Glutamatergic neuron (in vitro differentiated cells): Measurements from ENCODE around the gene STOM. TPM values are rescaled to one million over a fixed set of nuclear protein-coding genes. Genes with fewer than 3 reads are reported as not detected.

Source experiments
- DNase-seq: peaks from one replicate; pipeline ENCODE4 v3.0.0; 2022
- H3K27ac Mint-ChIP-seq: one replicate; pipeline ENCODE4 v1.8.0; 2020; ENCODE audit warnings: mild to moderate bottlenecking, mixed read lengths, inconsistent platforms; ENCODE audit not compliant: unreplicated experiment
- H3K27me3 Mint-ChIP-seq: one replicate; pipeline ENCODE4 v1.8.0; 2020; ENCODE audit warnings: mild to moderate bottlenecking, moderate library complexity, mixed read lengths, inconsistent platforms; ENCODE audit not compliant: unreplicated experiment
- H3K36me3 Mint-ChIP-seq: one replicate; pipeline ENCODE4 v1.8.0; 2020; ENCODE audit warnings: mild to moderate bottlenecking, mixed read lengths, inconsistent platforms; ENCODE audit not compliant: unreplicated experiment
- H3K4me1 Mint-ChIP-seq: one replicate; pipeline ENCODE4 v1.8.0; 2020; ENCODE audit warnings: mild to moderate bottlenecking, low read depth, mixed read lengths, inconsistent platforms; ENCODE audit not compliant: unreplicated experiment
- H3K4me3 Mint-ChIP-seq: one replicate; pipeline ENCODE4 v1.8.0; 2020; ENCODE audit warnings: mild to moderate bottlenecking, mixed read lengths, inconsistent platforms; ENCODE audit not compliant: unreplicated experiment
- H3K9me3 Mint-ChIP-seq: one replicate; pipeline ENCODE4 v1.8.0; 2020; ENCODE audit warnings: mild to moderate bottlenecking, moderate library complexity, mixed read lengths, inconsistent platforms; ENCODE audit not compliant: unreplicated experiment
- total RNA-seq: library from RNA; stranded (reverse); fragmentation: NEBNext Ultra II Directional; extraction: Animal tissue kit (Norgen Biotek cat#: 25700); gene quantifications from one replicate; pipeline ENCODE4 v1.2.1, GENCODE V29; 2021; ENCODE audit not compliant: unreplicated experiment
- TF ChIP-seq, protein P1 (sequence below): fragments of 200-600 bp; sonication (generic); IDR thresholded peaks from one replicate; pipeline ENCODE4 v1.5.0; 2021; ENCODE audit not compliant: partially characterized antibody, unreplicated experiment

The STOM gene
- total RNA-seq, 1 donor from 2014 or later, result 2.0 TPM

DNA sequence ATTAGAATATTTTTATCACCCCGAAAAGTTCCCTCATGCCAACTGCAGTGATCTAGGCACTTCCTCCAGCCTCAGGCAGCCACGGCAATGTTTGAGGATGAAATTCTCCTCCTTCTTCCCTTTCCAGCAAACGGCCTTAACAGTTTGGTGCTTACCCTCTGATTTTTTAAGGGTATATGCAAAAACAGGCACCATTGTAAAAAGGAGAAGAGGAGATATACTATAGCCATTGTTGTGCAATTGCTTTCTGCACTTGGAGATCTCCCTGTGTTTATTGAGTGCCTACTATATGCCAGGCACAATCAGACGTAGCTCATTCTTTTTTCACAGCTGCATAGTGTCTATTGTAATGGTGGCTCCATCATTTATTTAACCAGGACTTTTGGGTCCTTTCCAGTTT lies 72.7 kb downstream of the STOM start:
- Mint-ChIP-seq H3K27me3 (peaks cover 12% of the 10 kb centered on the region), H3K9me3 (peaks cover 4% of the 10 kb centered on the region), H3K36me3 (no peaks in the 10 kb centered on the region), H3K4me3 (no peak overlapping the region), H3K27ac (no peak overlapping the region), H3K4me1 (peaks cover 4% of the 10 kb centered on the region)
- TF ChIP-seq, protein P1, sequence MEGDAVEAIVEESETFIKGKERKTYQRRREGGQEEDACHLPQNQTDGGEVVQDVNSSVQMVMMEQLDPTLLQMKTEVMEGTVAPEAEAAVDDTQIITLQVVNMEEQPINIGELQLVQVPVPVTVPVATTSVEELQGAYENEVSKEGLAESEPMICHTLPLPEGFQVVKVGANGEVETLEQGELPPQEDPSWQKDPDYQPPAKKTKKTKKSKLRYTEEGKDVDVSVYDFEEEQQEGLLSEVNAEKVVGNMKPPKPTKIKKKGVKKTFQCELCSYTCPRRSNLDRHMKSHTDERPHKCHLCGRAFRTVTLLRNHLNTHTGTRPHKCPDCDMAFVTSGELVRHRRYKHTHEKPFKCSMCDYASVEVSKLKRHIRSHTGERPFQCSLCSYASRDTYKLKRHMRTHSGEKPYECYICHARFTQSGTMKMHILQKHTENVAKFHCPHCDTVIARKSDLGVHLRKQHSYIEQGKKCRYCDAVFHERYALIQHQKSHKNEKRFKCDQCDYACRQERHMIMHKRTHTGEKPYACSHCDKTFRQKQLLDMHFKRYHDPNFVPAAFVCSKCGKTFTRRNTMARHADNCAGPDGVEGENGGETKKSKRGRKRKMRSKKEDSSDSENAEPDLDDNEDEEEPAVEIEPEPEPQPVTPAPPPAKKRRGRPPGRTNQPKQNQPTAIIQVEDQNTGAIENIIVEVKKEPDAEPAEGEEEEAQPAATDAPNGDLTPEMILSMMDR, result no peak
- DNase-seq, result no peak

DNA sequence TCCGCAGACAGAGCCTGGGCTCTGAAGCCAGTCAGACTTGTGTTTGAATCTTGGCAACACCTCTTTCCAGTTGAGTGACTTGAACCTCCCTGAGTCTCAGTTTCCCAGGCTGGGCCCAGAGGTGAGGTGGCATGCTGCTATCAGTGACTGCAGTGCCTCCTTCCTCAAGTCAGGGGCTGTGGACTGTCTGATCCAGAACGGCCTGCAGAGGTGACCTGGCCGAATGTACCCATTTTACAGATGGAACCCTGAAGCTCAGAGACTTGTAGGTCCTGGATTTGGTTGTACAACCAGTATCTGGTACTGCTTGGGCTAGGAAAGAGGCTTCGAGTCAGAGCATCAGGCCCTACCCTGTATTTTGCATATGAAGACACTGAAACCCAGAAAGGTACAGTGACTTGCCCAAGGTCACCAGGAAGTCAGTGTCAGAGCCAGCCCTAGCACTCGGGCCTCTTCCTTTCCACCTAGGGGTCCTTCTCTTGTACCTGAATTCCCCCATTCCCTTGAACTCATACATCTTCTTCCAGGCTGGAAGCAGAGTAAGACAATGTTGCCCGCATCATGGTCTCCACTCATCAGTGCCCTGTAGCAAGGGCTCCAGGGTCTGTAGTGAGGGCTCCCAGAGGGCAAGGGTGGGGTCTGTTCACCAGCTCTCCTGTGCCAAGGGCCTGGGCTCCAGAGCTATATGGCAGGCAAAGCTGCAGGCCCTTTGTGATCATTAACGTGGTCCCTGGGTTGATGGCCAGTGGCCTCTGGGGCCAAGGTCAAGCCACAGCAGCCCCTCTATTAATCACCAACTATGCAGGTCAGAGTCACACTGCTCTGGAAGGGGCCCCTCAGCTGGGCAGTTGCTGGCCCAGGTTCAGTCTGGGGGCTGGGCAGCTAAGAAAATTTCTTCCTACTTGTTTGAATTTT lies 73.6 kb downstream of the STOM start:
- H3K27me3 Mint-ChIP-seq, result peaks cover 12% of the 10 kb centered on the region
- no peaks in the 10 kb centered on the region for H3K36me3 Mint-ChIP-seq
- no peak for DNase-seq
- peaks cover 4% of the 10 kb centered on the region for H3K9me3 Mint-ChIP-seq
- peaks cover 4% of the 10 kb centered on the region for H3K4me1 Mint-ChIP-seq
- H3K27ac Mint-ChIP-seq, result no peak overlapping the region
- H3K4me3 Mint-ChIP-seq, result no peak overlapping the region
- TF ChIP-seq, protein P1, result no peak

DNA sequence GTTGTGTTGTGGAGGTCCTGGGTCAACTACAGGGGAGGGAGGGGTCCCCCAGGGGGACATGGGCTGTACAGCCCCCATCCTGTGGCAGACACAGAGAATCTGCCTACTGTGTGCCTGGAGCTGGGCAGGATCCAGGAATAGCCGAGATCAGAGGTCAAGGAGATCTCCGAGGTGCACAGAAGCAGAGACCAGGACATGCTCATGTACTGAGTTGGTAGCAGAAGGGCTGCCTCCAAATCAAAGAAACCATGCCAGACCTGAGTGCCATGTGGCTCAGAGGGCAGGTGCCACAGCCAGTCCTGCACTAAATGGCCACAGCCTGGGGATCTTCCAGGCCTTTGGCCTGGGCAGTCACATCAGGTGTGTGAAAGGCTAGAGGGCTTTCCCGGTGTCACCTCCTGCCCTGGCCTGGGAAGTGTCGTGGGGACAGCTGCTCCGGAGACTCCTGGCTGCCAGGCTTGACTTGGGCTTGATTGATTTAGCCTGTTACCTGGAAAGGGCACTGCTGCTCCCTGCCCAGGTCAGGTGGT lies 74.3 kb downstream of the STOM start:
- Mint-ChIP-seq H3K9me3 (peaks cover 4% of the 10 kb centered on the region), H3K27ac (no peak overlapping the region), H3K4me1 (peaks cover 4% of the 10 kb centered on the region), H3K27me3 (peaks cover 12% of the 10 kb centered on the region), H3K36me3 (no peaks in the 10 kb centered on the region), H3K4me3 (no peak overlapping the region)
- TF ChIP-seq, protein P1, result no peak
- no peak for DNase-seq

DNA sequence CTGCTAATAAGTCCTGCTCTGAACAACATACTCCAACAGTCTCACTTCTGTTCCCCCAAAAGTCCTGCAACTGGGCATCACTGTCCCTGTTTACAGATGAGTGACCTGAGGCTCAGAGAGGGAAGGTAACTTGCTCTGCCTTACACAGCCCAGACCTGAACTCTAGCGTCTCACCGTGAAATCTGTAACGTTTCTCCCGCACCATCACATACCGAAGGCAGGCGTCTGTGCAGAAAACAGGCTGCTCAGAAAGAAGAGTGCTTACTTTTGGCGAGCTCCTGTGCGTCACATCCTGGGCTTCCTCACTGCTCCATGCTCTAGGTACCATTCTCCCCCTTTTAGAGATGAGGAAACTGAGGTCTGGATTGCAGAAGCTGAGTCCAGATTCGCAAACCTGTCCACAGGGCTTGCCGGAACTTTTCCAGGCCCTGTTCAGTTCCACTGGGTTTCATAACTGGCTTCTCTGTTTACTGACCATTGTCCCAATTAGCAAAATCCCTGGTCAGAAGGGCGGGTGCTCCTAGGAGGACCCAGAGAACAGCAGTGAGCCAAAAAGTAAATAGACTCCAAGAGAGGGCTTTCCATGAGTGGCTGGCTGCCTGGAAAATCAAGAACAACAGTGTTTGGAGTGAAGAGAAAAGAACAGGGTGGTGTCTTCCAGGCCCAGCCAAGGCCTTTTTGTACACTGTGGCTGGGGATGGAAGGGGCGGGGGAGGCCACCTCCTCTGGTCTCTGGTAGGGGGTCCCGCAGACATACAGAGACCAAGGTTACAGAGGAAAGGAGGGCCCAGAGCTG lies 75.0 kb downstream of the STOM start:
- H3K4me1 Mint-ChIP-seq, result peaks cover under 1% of the 10 kb centered on the region
- H3K9me3 Mint-ChIP-seq, result peaks cover 1% of the 10 kb centered on the region
- no peak overlapping the region for H3K4me3 Mint-ChIP-seq
- no peak for DNase-seq
- no peak overlapping the region for H3K27ac Mint-ChIP-seq
- TF ChIP-seq, protein P1, result no peak
- peaks cover 6% of the 10 kb centered on the region for H3K27me3 Mint-ChIP-seq
- no peaks in the 10 kb centered on the region for H3K36me3 Mint-ChIP-seq
